MCF 10A (cell line): ENCODE data around the gene SH3BP2. TPM values are rescaled to one million over a fixed set of nuclear protein-coding genes. Genes with fewer than 3 reads are reported as not detected.
A peak's percentile ranks its signal among the peaks of the same experiment; 100 is the strongest.

ENCODE experiments used
- BruUV-seq: library from RNA; stranded (reverse); fragments of 400-500 nt; replicated peaks from 2 replicates; lab custom pipeline; 2021; lab: Mats Ljungman, UMichigan
- CTCF ChIA-PET: fragments of 300-600 bp; sonication (Branson Sonifier 250); formaldehyde crosslinking; extraction: SDS; loops from one replicate; lab custom pipeline; 2021; ENCODE audit warnings: antibody characterized with exemption, inconsistent platforms; lab: Yijun Ruan, JAX
- POLR2A ChIA-PET: fragments of 300-600, 350-650 bp; sonication (Branson Sonifier 250); formaldehyde crosslinking; extraction: SDS; loops from one replicate; lab custom pipeline; 2020; ENCODE audit warnings: antibody characterized with exemption, inconsistent platforms; lab: Yijun Ruan, JAX
- DNase-seq: peaks from one replicate; pipeline ENCODE4 v3.0.0-alpha.2; 2018; ENCODE audit not compliant: unreplicated experiment
- H3K27ac Mint-ChIP-seq: one replicate; pipeline ENCODE4 v1.8.0; 2022; ENCODE audit warnings: mild to moderate bottlenecking, low read depth, mixed read lengths; ENCODE audit not compliant: unreplicated experiment
- H3K27me3 Mint-ChIP-seq: one replicate; pipeline ENCODE4 v1.8.0; 2022; ENCODE audit warnings: mixed read lengths; ENCODE audit not compliant: insufficient read depth, unreplicated experiment
- H3K36me3 Mint-ChIP-seq: one replicate; pipeline ENCODE4 v1.8.0; 2022; ENCODE audit warnings: mild to moderate bottlenecking, moderate library complexity, mixed read lengths; ENCODE audit not compliant: insufficient read depth, unreplicated experiment
- H3K4me1 Mint-ChIP-seq: one replicate; pipeline ENCODE4 v1.8.0; 2022; ENCODE audit warnings: mixed read lengths; ENCODE audit not compliant: insufficient read depth, unreplicated experiment
- H3K4me3 Mint-ChIP-seq: one replicate; pipeline ENCODE4 v1.8.0; 2022; ENCODE audit warnings: mild to moderate bottlenecking, moderate library complexity, mixed read lengths; ENCODE audit not compliant: unreplicated experiment
- H3K9me3 Mint-ChIP-seq: one replicate; pipeline ENCODE4 v1.8.0; 2022; ENCODE audit warnings: mixed read lengths; ENCODE audit not compliant: unreplicated experiment
- intact Hi-C: fragments of 100-400 bp; cut with micrococcal nuclease; formaldehyde crosslinking; loops from 2 replicates; pipeline ENCODE4 v1.14.1; 2022
- total RNA-seq: library from RNA; stranded (reverse); gene quantifications from 2 replicates; pipeline ENCODE4 v1.2.3, GENCODE V29; 2022
- TF ChIP-seq, protein P1 (sequence below): fragments of 200-600 bp; IDR thresholded peaks from one replicate; pipeline ENCODE4 v1.8.0; 2022; ENCODE audit warnings: antibody characterized with exemption, mild to moderate bottlenecking; ENCODE audit not compliant: unreplicated experiment

The SH3BP2 gene
- total RNA-seq, 1 experiment from 2014 or later: 57.9 TPM

DNA sequence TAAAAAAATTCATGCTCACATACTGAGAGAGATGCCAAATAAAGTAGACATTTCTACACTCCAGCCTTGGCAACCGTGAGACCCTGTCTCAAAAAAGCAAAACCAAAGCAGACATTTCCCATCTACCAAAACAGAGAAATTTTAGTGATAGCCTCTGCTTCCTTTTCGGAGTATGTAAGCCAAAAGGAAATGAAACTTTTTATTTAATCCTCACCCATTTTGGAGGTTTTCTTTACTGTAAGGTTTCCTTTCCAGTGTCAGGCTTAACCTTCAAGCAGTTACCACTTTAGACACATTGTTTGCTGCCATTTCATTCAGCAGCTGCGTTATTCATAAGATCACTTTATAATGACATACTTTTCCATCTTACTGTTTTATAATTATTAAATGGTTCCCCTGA, 66.6 kb downstream of the SH3BP2 start:
- no TSS peak for BruUV-seq
- no peak overlapping the region for H3K4me3 Mint-ChIP-seq
- H3K9me3 Mint-ChIP-seq: no peaks in the 10 kb centered on the region
- POLR2A ChIA-PET: no interaction called here
- H3K4me1 Mint-ChIP-seq: peaks cover 43% of the 10 kb centered on the region
- H3K36me3 Mint-ChIP-seq: no peaks in the 10 kb centered on the region
- TF ChIP-seq, protein P1, sequence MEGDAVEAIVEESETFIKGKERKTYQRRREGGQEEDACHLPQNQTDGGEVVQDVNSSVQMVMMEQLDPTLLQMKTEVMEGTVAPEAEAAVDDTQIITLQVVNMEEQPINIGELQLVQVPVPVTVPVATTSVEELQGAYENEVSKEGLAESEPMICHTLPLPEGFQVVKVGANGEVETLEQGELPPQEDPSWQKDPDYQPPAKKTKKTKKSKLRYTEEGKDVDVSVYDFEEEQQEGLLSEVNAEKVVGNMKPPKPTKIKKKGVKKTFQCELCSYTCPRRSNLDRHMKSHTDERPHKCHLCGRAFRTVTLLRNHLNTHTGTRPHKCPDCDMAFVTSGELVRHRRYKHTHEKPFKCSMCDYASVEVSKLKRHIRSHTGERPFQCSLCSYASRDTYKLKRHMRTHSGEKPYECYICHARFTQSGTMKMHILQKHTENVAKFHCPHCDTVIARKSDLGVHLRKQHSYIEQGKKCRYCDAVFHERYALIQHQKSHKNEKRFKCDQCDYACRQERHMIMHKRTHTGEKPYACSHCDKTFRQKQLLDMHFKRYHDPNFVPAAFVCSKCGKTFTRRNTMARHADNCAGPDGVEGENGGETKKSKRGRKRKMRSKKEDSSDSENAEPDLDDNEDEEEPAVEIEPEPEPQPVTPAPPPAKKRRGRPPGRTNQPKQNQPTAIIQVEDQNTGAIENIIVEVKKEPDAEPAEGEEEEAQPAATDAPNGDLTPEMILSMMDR: no peak
- H3K27me3 Mint-ChIP-seq: no peaks in the 10 kb centered on the region
- H3K27ac Mint-ChIP-seq: peak overlapping the region; percentile 21
- CTCF ChIA-PET: no interaction called here
- intact Hi-C loops: no loop called here
- no peak for DNase-seq

- ChIA-PET CTCF (interaction anchor here (0.6 to 1.8 kb wide), 3 partner anchors 13 to 57 kb away, joined by 3 to 5 read pairs (median 4); no protein-coding TSS in a partner anchor), POLR2A (interaction anchor here (1.2 to 2.3 kb wide), 3 partner anchors 11 to 16 kb away, joined by 4 to 7 read pairs (median 6); no protein-coding TSS in a partner anchor)
- BruUV-seq: no TSS peak
- Mint-ChIP-seq H3K4me3 (no peak overlapping the region), H3K9me3 (no peaks in the 10 kb centered on the region), H3K27ac (peak overlapping the region; percentile 21), H3K36me3 (peaks cover 5% of the 10 kb centered on the region), H3K27me3 (no peaks in the 10 kb centered on the region), H3K4me1 (peaks cover 43% of the 10 kb centered on the region)
- TF ChIP-seq, protein P1: no peak
- intact Hi-C loops: no loop called here
- DNase-seq: no peak
Observed at GRCh38 chr4:2860391-2861348, 67.8 kb downstream of the SH3BP2 start.

DNA sequence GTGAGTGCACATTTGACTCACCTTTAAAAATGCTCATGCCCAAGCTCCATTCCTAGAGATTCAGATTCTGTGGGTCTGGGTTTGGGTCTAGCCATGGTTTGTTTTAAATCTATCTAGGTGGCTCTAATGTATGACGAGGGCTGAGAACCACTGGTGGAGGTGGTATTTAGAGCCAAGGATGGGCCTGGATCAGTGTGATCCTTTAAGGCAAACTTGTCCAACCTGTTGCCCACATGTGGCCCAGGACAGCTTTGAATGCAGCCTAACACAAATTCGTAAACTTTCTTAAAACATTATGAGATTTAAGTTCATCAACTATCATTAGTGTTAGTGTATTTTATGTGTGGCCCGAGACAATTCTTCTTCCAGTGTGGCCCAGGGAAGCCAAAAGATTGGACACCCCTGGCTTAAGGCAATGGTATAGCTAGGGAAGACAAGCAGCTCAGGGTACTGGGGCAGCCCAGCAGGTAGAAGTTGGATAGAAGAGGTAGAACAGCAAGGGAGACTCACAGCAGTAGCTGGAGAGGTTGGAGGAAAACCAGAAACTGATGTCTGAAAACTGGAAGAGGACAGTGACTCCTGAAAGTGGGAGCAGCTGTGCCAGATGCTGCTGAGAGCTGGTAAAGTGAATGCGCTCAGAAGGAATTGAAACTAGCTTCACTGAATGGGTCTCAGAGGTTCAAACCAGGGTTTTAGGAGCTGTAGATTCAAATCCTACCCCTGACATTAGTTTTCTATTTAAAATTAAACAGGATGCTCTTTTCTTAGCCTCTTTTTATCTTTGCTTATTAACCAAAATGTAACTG, 68.9 kb downstream of the SH3BP2 start:
- no peak overlapping the region for H3K4me3 Mint-ChIP-seq

More for the DNA sequence above, 68.9 kb downstream of the SH3BP2 start:
- H3K4me1 Mint-ChIP-seq: peaks cover 43% of the 10 kb centered on the region
- H3K36me3 Mint-ChIP-seq: peaks cover 6% of the 10 kb centered on the region
- ChIA-PET CTCF (interaction anchor here (0.6 to 1.8 kb wide), 4 partner anchors 14 to 309 kb away, joined by 3 to 5 read pairs (median 4); no protein-coding TSS in a partner anchor), POLR2A (interaction anchor here (0.6 to 2.3 kb wide), 6 partner anchors 10 to 44 kb away, joined by 3 to 7 read pairs (median 5); partner anchors contain the start of gene ADD1)
- DNase-seq: no peak
- BruUV-seq: no TSS peak
- no peaks in the 10 kb centered on the region for H3K27me3 Mint-ChIP-seq
- TF ChIP-seq, protein P1: no peak
- no peaks in the 10 kb centered on the region for H3K9me3 Mint-ChIP-seq
- H3K27ac Mint-ChIP-seq: peak overlapping the region; percentile 67
- intact Hi-C loops: no loop called here
